ENCODE results near the gene CNOT6L. TPM values are rescaled to one million over a fixed set of nuclear protein-coding genes. Genes with fewer than 3 reads are reported as not detected.

Gene CNOT6L
- polyA plus RNA-seq, 1 of the 3 experiments (the other 2 are of a cell fraction): 2.8 TPM

- no peak for DNase-seq
- H3K4me1 ChIP-seq (ENCODE audit: control insufficient read depth in 1 of 2, insufficient read depth in 2 of 2, low read depth in 1 of 2, low read length in 1 of 2): no peaks in the 10 kb centered on the region
- H3K4me2 ChIP-seq: no peak overlapping the region
- CTCF ChIA-PET: no interaction called here
- 70% methylated on average over 4 of the region's 4 CpGs for WGBS (ENCODE audit: low lambda C conversion rate)
- TF ChIP-seq, protein P1, sequence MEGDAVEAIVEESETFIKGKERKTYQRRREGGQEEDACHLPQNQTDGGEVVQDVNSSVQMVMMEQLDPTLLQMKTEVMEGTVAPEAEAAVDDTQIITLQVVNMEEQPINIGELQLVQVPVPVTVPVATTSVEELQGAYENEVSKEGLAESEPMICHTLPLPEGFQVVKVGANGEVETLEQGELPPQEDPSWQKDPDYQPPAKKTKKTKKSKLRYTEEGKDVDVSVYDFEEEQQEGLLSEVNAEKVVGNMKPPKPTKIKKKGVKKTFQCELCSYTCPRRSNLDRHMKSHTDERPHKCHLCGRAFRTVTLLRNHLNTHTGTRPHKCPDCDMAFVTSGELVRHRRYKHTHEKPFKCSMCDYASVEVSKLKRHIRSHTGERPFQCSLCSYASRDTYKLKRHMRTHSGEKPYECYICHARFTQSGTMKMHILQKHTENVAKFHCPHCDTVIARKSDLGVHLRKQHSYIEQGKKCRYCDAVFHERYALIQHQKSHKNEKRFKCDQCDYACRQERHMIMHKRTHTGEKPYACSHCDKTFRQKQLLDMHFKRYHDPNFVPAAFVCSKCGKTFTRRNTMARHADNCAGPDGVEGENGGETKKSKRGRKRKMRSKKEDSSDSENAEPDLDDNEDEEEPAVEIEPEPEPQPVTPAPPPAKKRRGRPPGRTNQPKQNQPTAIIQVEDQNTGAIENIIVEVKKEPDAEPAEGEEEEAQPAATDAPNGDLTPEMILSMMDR (IDR thresholded peaks at IDR 0.05): no peak
- TF ChIP-seq MXI1 (IDR thresholded peaks at IDR 0.05; ENCODE audit: low read depth, low read length) (no peak), TCF12 (IDR thresholded peaks at IDR 0.05) (no peak), JUND (IDR thresholded peaks at IDR 0.05) (no peak)
- TF ChIP-seq, protein P2, sequence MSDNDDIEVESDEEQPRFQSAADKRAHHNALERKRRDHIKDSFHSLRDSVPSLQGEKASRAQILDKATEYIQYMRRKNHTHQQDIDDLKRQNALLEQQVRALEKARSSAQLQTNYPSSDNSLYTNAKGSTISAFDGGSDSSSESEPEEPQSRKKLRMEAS (IDR thresholded peaks at IDR 0.05; ENCODE audit: low read depth): no peak
- POLR2A ChIA-PET: no interaction called here
- no peak overlapping the region for H2AFZ ChIP-seq (ENCODE audit: low read depth)
- no peak overlapping the region for H3K27ac ChIP-seq (ENCODE audit: low read depth in 2 of 2, low read length in 1 of 2)
- H3K9me2 ChIP-seq: no peaks in the 10 kb centered on the region
- H3K4me3 ChIP-seq (ENCODE audit: low read depth in 2 of 2, low read length in 1 of 2): no peak overlapping the region
- no peaks in the 10 kb centered on the region for H3K36me3 ChIP-seq (replicated peaks in 1 of 2; ENCODE audit: control insufficient read depth in 1 of 2, insufficient read depth in 2 of 2, low read length in 1 of 2)
- no peaks in the 10 kb centered on the region for H3K27me3 ChIP-seq (ENCODE audit: insufficient read depth)
- H3K9ac ChIP-seq: no peak overlapping the region
- no peaks in the 10 kb centered on the region for H3F3A ChIP-seq (replicated peaks; ENCODE audit: insufficient read depth)
- no peaks in the 10 kb centered on the region for H3K9me3 ChIP-seq
- H3K79me2 ChIP-seq (ENCODE audit: insufficient read depth): no peaks in the 10 kb centered on the region
- H4K20me1 ChIP-seq (ENCODE audit: insufficient read depth): no peaks in the 10 kb centered on the region
Observed at GRCh38 chr4:77706717-77707116, 112.5 kb downstream of the CNOT6L start.

- H3K27me3 ChIP-seq (ENCODE audit: insufficient read depth): no peaks in the 10 kb centered on the region
- H3K4me1 ChIP-seq (ENCODE audit: control insufficient read depth in 1 of 2, insufficient read depth in 2 of 2, low read depth in 1 of 2, low read length in 1 of 2): peaks cover 0 to 7% of the 10 kb centered on the region in 2 experiments; a peak in 2 of 4 replicates
- H3K4me2 ChIP-seq: no peak overlapping the region
- H4K20me1 ChIP-seq (ENCODE audit: insufficient read depth): no peaks in the 10 kb centered on the region
- no peak for TF ChIP-seq FOXJ3 (CRISPR knock-in tag; IDR thresholded peaks at IDR 0.05)
- TF ChIP-seq ZBTB33 (IDR thresholded peaks at IDR 0.05; ENCODE audit: borderline replicate concordance, low read depth): no peak
- no peak for TF ChIP-seq TAF1 (IDR thresholded peaks at IDR 0.05; ENCODE audit: borderline replicate concordance, low read depth, low read length)
- no peak for TF ChIP-seq RXRA (IDR thresholded peaks at IDR 0.05; ENCODE audit: borderline replicate concordance, low read depth)
- no peak for TF ChIP-seq FOSL2 (IDR thresholded peaks at IDR 0.05; ENCODE audit: borderline replicate concordance, low read depth)
- TF ChIP-seq ELF1 (IDR thresholded peaks at IDR 0.05): no peak
- no peak for TF ChIP-seq YY1 (IDR thresholded peaks at IDR 0.05; ENCODE audit: low read depth)
- no peak for TF ChIP-seq CHD2 (IDR thresholded peaks at IDR 0.05; ENCODE audit: low read length, partially characterized antibody)
- TF ChIP-seq MXI1 (IDR thresholded peaks at IDR 0.05; ENCODE audit: low read depth, low read length): no peak
- TF ChIP-seq JUND (IDR thresholded peaks at IDR 0.05): no peak
- TF ChIP-seq MEF2A (IDR thresholded peaks at IDR 0.05; ENCODE audit: borderline replicate concordance, low read depth): no peak
- TF ChIP-seq, protein P3, sequence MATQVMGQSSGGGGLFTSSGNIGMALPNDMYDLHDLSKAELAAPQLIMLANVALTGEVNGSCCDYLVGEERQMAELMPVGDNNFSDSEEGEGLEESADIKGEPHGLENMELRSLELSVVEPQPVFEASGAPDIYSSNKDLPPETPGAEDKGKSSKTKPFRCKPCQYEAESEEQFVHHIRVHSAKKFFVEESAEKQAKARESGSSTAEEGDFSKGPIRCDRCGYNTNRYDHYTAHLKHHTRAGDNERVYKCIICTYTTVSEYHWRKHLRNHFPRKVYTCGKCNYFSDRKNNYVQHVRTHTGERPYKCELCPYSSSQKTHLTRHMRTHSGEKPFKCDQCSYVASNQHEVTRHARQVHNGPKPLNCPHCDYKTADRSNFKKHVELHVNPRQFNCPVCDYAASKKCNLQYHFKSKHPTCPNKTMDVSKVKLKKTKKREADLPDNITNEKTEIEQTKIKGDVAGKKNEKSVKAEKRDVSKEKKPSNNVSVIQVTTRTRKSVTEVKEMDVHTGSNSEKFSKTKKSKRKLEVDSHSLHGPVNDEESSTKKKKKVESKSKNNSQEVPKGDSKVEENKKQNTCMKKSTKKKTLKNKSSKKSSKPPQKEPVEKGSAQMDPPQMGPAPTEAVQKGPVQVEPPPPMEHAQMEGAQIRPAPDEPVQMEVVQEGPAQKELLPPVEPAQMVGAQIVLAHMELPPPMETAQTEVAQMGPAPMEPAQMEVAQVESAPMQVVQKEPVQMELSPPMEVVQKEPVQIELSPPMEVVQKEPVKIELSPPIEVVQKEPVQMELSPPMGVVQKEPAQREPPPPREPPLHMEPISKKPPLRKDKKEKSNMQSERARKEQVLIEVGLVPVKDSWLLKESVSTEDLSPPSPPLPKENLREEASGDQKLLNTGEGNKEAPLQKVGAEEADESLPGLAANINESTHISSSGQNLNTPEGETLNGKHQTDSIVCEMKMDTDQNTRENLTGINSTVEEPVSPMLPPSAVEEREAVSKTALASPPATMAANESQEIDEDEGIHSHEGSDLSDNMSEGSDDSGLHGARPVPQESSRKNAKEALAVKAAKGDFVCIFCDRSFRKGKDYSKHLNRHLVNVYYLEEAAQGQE (IDR thresholded peaks at IDR 0.05; ENCODE audit: low read depth, low read length): no peak
- TF ChIP-seq NRF1 (IDR thresholded peaks at IDR 0.05; ENCODE audit: low read depth, low read length): no peak
- TF ChIP-seq EP300 (IDR thresholded peaks at IDR 0.05; ENCODE audit: borderline replicate concordance in 1 of 2, low read depth in 1 of 2, low read length in 1 of 2): no peak
- no peak for TF ChIP-seq NFIC (IDR thresholded peaks at IDR 0.05; ENCODE audit: borderline replicate concordance)
- no peak overlapping the region for H3K27ac ChIP-seq (ENCODE audit: low read depth in 2 of 2, low read length in 1 of 2)
- ChIA-PET POLR2A (no interaction called here), CTCF (no interaction called here)
- H3K4me3 ChIP-seq (ENCODE audit: low read depth in 2 of 2, low read length in 1 of 2): no peak overlapping the region
- 86% methylated on average over 1 of the region's 1 CpG for WGBS (ENCODE audit: low lambda C conversion rate)
- no peak overlapping the region for H2AFZ ChIP-seq (ENCODE audit: low read depth)
- H3K79me2 ChIP-seq (ENCODE audit: insufficient read depth): no peaks in the 10 kb centered on the region
- H3K9me2 ChIP-seq: no peaks in the 10 kb centered on the region
- H3F3A ChIP-seq (replicated peaks; ENCODE audit: insufficient read depth): no peaks in the 10 kb centered on the region
- no peaks in the 10 kb centered on the region for H3K36me3 ChIP-seq (replicated peaks in 1 of 2; ENCODE audit: control insufficient read depth in 1 of 2, insufficient read depth in 2 of 2, low read length in 1 of 2)
- no peak for DNase-seq
- H3K9me3 ChIP-seq: no peaks in the 10 kb centered on the region
- H3K9ac ChIP-seq: no peak overlapping the region
Observed at GRCh38 chr4:77703666-77704065, 115.5 kb downstream of the CNOT6L start.
